Hematopoietic multipotent progenitor cell treated with erythropoietin and hydrocortisone succinate and interleukin-3 and kit ligand, for 6 days (in vitro differentiated cells): ENCODE measurements around the gene APOH.

Experiments used
- DNase-seq: peaks from one replicate; pipeline ENCODE4 v3.0.0-alpha.2; 2015

Gene APOH

DNA sequence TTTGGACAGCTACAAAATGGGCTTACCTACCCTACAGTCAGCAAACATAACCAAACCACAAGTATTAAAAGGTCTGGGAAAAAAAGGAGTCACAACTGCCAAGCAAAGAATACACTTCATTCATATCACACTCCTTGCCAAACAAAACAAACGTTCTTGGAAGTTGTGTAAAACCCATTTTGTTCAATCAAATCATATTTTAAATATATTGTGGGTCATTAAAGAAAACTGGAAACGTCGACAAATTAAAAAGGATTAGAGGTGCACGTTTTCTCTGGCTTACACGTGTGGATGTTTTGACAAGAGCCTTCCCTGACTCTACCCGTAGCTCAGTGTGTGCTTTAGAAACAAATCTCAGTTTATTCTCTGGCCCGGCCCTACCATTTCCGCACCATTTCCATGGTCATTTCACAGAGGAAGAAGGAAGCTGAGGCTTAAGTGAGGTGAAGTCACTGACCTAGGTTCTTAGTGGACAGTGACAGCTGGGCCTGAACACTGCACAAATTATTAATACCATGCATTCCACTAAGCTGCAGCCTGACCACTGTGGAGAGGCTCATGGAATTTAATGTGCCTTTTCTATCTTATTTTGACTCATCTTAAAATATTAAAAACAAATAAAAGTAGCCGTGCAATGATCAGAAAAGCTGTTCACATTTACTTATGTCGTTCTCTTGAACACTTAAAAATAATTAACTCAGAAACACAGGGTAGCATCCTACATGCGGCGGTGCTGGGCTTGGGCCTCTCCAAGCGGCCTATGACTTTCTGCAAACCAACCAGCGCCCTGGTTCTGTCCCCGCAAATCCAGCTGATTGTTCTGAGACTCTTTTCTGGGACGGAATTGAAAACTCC is 38.2 kb downstream of the APOH start:
- DNase-seq, result no peak

DNA sequence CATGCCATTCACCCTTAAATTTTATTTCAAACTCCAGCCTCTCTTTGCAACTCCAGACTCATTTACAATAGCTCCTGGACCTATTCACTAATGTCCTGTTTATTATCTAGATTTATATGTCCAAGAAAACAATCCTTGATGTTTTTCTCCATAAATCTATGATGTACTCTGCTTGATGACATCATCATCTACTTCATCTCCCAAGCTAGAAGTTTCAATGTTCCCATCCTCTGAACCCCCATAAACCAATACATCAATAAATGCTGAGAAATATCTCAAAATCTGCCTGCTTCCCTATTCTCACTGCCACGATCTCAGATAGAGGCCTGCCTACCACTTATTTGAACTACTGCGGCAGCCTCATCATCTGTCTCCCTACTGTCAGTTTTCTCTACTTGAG is 41.5 kb downstream of the APOH start:
- DNase-seq, result no peak

DNA sequence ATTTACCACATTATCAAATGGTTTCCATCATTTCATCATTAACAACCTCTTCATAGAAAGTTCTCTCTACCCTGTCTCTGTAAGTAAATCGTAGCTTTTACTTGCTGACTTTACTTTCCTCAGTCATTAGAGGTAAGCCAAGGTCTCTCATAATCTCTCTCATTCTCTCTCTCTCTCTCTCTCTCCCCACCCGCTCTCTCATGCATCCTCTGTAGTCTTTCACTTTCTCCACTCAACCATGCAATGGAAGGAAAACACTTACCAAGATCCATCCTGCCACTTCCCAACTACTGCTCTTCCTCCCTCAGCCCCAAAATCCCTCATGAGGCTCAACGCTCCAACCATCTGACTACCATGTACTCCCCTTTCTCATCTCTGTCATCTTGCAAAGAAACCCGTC is 43.4 kb downstream of the APOH start:
- DNase-seq, result no peak

DNA sequence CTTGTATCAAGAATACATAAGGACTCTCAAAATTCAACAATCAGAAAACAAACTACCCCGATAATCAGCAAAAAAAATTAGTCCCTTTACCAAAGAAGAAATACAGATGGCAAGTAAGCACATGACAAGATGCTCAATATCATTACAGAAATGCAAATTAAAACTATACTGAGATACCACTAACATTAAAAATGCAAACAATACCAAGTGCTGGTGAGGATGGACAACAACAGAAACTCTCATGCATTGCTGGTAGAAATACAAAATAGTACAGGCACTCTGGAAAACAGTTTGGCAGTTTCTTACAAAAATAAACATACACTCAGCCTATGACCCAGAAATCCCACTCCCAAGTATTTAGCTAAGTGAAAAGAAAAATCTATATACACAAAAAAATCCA is 44.8 kb downstream of the APOH start:
- DNase-seq, result no peak

DNA sequence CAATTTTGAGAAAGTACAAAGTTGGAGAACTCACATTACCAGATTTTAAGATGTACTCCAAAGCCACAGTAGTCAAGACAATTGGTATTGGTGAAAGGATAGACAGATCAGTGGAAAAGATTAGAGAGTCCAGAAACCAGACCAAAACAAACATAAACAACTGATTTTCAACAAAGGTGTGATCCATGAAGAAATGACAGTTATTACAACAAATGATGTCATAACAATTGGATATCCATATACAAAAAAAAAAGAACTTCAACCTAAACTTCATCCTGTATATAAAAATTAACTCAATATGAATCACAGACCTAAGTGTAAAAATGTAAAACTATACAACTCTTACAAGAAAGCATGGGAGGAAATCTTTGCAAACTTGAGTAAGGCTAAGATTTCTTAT is 45.7 kb downstream of the APOH start:
- DNase-seq, result no peak

DNA sequence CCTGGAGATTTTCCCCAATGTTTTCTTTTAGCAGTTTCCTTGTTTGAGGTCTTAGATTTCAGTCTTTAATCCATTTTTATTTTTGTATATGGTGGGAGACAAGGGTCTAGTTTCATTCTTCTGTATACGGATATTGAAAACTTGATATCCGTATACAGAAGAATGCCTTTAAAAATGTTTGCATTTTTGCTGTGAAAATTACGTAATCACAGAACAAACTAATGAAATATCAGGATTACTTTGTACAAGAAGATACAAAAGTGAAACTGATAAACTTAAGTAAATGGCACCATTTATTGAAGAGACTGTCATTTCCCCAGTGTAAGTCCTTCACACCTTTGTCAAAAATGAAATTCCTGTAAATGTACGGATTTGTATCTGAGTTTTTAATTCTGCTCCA is 50.6 kb downstream of the APOH start:
- no peak for DNase-seq

DNA sequence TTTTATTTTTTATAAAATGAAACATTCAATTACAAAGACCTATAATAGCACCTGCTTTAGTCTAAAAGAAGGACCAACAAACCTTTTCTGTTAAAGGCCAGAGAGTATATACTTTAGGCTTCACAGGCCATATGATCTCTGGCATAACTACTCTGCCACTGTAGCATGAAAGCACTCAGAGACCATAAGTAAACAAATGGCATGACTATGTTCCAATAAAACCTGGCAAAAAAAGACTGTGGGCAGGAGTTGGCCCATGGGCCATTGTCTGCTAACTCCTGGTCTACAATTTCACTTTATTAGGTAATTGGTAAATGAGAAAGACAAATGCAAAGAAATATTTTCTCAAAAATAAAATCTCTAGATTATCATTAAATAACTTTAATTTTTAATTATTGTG is 52.2 kb downstream of the APOH start:
- no peak for DNase-seq

DNA sequence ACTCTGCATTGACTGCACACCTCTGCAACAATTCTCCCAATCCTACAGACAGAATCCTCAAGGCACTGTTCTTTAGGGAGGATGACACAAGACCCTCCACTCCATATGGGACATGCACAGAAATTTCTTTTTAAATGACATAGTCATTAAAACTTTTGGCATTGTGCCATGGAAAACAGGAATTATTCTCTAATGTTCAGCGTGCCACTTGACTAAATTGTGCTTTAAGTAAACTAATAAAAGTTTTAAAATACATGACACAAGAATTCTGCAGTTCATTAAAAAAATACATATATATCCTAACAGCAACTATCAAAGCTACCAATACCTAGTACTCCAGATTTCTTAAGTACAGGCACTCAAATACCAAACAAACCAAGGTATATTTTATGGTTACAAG is 53.3 kb downstream of the APOH start:
- DNase-seq, result no peak

DNA sequence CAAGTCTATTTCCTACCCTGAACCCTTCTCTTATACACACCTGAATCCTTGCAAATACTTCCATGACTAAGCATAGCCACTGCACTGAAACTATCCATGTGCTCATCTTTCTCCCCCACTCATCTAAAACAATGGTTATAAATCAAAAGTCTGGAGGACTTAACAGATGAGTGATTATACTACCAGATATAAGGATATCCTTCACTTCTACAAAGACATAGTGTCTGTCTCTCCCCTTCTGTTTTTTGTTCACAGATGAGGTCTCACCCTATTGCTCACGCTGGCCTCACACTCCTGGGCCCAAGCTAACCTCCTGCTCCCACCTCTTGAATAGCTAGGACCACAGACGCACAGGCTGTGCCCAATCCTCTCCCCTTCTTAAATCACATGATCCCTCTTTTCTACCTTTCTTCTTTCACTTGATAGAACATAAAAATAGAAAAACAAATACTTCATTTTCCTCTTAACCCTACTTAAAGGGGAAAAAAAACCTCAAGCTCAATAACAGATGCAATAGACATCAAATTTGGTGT is 56.5 kb downstream of the APOH start:
- no peak for DNase-seq

DNA sequence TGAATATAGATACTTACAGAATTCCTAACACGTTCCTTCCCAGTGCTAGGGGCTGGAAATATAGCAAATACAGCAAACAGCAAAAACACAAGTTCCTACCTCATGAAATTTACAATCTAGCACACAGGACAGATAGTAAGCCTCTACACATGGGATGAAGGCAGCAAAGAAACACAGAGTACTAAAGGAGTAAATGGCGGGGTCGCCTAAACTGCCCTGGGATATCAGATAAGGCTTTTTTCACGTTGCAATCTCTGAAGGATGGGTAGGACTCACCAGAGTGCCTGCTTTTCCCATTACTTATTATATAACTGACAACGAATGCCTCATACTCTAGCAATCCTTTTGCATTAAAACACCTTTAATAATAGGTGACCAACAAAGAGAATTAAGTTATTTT is 57.1 kb downstream of the APOH start:
- DNase-seq, result no peak

DNA sequence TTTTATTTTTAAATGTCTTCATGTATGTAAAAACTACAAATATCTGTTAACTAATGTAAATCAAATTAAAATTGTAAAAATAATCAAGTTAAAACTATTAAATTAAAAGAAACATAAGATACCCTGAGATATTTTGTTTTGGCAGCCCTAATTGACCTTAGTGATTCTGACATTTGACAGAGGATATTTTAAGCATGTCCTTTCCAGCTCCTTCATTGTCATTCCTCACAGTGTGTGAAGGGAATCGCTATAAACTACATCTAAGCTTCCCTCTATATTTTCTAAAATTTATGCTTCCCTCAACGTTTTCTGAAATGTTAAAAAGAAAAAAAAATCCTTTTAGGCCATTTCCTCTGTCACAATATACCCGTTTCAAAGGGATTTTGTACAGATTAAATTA is 57.5 kb downstream of the APOH start:
- DNase-seq, result no peak

DNA sequence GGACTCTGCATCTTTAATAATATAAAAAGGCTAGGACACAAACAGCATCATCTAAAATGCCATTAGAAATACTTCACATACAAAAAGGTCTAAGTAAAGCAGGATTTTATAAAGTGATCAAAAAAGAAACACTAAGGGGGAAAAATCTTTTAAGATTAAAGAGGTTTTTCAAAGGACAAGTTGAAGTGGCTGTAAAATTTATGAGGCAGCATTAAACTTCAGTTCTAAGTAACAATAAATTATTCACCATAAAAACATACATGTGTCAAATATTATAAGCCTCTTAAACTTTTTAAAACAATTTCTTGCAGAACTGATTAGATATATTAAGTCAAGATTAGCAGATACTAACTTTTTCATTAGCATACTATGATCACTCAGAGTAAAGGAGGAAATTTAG is 58.0 kb downstream of the APOH start:
- no peak for DNase-seq

DNA sequence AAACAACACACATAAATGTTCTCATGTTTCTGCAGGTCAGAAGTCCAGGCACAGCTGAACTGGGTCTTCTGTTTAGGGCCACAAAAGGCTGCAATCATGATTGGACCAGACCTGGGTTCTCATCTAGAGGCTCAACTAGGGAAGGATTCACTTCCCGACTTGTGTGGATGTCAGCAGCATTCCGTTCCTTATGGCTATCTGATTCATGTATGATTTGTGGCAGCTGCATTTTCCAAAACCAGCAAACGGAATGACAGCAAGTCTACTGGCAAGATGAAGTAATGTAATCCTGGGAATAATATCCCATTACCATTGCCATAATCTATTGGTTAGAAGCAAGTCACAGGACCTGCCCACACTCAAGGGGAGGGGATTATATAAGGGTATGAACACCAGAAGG is 59.4 kb downstream of the APOH start:
- DNase-seq, result no peak

DNA sequence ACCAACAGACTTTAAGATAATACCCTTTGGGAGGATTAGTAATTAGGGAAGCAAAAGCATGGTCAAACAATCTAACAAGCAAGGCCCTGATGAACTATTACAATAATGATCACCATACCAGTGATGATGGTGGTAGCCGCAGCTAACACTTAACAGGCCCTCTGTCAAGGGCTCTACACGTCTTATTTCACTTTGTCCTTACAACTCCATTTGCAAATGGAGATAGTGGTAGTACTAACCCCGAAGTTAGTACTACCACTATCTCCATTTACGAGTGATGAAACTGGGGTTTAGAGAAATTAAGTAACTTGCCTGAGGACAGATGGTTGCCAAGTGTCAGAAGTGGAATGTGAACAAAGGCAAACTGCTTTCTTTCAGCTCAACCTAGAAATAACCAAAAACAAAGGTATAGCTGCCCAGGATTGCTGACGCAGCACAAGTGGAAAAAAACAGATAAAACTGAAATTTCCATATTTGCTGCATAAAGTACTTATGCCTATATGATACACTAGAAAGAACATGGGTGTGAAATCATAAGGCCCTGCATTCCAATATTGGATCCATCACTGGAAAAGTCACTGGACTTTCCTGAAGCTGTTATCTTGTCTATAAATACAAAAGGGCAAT is 61.9 kb downstream of the APOH start:
- DNase-seq, result no peak

DNA sequence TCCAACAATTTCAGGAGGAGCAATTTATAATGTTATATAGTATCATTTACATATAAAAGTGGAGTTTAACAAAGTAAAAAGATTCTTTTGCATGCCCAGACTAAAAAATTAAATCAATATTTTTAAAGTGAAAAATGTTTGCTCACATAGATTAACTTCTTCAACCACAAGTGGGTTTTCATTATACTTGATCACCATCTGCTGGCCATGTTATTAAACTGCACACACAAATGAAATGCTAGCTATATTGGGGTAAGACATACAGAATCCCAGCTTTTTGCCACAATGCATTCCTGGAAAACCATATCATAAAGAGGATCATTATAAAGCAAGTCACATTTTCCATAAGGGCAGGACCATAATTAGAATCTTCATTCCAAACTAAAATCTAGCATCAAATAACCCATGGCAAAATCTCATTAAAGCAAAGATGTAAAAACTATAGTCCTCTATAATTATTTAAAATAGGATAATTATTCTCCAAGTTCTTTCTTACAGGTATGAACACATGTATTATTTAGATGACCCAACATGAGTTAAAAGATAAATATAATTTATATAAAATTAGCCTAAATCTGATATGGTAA is 63.6 kb downstream of the APOH start:
- DNase-seq, result peak; percentile 62
